ENCODE results near the gene BRCA1.

GRCh38 chr17:43020789-43021740, 104.1 kb downstream of the BRCA1 start:
- no peak for TF ChIP-seq POLR2AphosphoS5 (IDR thresholded peaks at IDR 0.05; ENCODE audit: borderline replicate concordance, low read depth, low read length)
- no peak for TF ChIP-seq EZH2 (IDR thresholded peaks at IDR 0.05)
- TF ChIP-seq FOXP2 (optimal IDR thresholded peaks at IDR 0.05; ENCODE audit: control extremely low read depth, extremely low read length, insufficient read depth), result no peak
